Measurements from ENCODE around the gene SIAE. TPM values are rescaled to one million over a fixed set of nuclear protein-coding genes. Genes with fewer than 3 reads are reported as not detected.

The SIAE gene
- total and polyA plus RNA-seq, 2 of the 8 experiments (the other 6 are each of a cell fraction or from before 2014, with no cell fraction given) = 2.3 to 3.7 TPM

DNA sequence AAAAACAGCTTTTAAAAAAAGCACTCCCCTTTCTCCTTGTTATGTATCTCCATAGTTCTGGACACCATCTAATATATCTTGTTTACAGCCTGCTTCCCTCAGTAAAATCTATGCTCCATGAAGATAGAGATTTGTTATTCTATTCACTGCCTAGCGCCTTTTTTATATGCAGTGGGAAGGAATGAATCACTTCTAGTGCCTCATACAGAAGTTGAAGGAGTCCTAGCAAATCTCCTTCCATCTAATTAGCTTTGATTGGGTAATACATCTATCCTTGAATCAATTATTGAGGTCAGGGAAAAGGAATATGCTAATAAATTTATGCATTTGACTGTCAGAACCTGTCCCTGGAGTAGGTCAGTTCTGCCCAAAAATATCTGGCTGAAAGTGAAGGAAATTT lies 26.0 kb upstream of the SIAE start:
- H3K23ac ChIP-seq (ENCODE audit: insufficient read length) = no peak overlapping the region
- no peak overlapping the region for H2BK20ac ChIP-seq (ENCODE audit: low read length)
- H2BK5ac ChIP-seq (ENCODE audit: low read depth, low read length) = no peak overlapping the region
- no peaks in the 10 kb centered on the region for H4K20me1 ChIP-seq (replicated peaks in 1 of 2; ENCODE audit: control insufficient read depth in 1 of 2, insufficient read depth in 2 of 2, low read length in 2 of 2)
- H2BK15ac ChIP-seq (ENCODE audit: low read length) = no peak overlapping the region
- H3K23me2 ChIP-seq (ENCODE audit: low read depth, low read length) = no peaks in the 10 kb centered on the region
- H3K36me3 ChIP-seq (ENCODE audit: control insufficient read depth in 2 of 4, insufficient read depth in 4 of 4, low read length in 3 of 4) = no peaks in the 10 kb centered on the region
- H2AFZ ChIP-seq (ENCODE audit: low read length) = no peak overlapping the region
- no peaks in the 10 kb centered on the region for H3K9me3 ChIP-seq (ENCODE audit: insufficient read depth in 2 of 2, low read depth in 1 of 2, low read length in 1 of 2)
- H3K4me2 ChIP-seq (ENCODE audit: insufficient read depth in 1 of 2, low read depth in 2 of 2, low read length in 2 of 2) = no peak overlapping the region
- H3K79me1 ChIP-seq (ENCODE audit: low read depth, low read length) = no peaks in the 10 kb centered on the region
- no peak overlapping the region for H4K5ac ChIP-seq (ENCODE audit: insufficient read length, low read depth, low read length)
- DNase-seq (ENCODE audit: low read depth in 1 of 2, low spot score in 2 of 2) (no peak), FAIRE-seq (no peak)
- H3K56ac ChIP-seq (replicated peaks; ENCODE audit: insufficient read length, low read depth, low read length) = no peak overlapping the region
- no peak overlapping the region for H2AK5ac ChIP-seq (ENCODE audit: low read depth, low read length)
- no peak overlapping the region for H3K9ac ChIP-seq (replicated peaks in 1 of 4; ENCODE audit: extremely low read depth in 1 of 4, low read depth in 3 of 4, low read length in 3 of 4)
- no peak overlapping the region for H2BK12ac ChIP-seq (ENCODE audit: low read depth, low read length)
- H3K4ac ChIP-seq (replicated peaks; ENCODE audit: insufficient read length, low read depth, low read length) = no peak overlapping the region
- H3K14ac ChIP-seq (ENCODE audit: insufficient read length) = no peak overlapping the region
- TF ChIP-seq, protein P1, sequence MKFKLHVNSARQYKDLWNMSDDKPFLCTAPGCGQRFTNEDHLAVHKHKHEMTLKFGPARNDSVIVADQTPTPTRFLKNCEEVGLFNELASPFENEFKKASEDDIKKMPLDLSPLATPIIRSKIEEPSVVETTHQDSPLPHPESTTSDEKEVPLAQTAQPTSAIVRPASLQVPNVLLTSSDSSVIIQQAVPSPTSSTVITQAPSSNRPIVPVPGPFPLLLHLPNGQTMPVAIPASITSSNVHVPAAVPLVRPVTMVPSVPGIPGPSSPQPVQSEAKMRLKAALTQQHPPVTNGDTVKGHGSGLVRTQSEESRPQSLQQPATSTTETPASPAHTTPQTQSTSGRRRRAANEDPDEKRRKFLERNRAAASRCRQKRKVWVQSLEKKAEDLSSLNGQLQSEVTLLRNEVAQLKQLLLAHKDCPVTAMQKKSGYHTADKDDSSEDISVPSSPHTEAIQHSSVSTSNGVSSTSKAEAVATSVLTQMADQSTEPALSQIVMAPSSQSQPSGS (IDR thresholded peaks at IDR 0.05; ENCODE audit: low read length) = no peak
- no peak for TF ChIP-seq SRF (IDR thresholded peaks at IDR 0.05; ENCODE audit: low read depth, low read length)
- no peak for TF ChIP-seq YY1 (IDR thresholded peaks at IDR 0.05; ENCODE audit: low read depth, low read length)
- TF ChIP-seq, protein P2, sequence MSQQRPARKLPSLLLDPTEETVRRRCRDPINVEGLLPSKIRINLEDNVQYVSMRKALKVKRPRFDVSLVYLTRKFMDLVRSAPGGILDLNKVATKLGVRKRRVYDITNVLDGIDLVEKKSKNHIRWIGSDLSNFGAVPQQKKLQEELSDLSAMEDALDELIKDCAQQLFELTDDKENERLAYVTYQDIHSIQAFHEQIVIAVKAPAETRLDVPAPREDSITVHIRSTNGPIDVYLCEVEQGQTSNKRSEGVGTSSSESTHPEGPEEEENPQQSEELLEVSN (IDR thresholded peaks at IDR 0.05) = no peak
- no peak for TF ChIP-seq CBX5 (IDR thresholded peaks at IDR 0.05; ENCODE audit: low read depth, low read length)
- TF ChIP-seq SUZ12 (IDR thresholded peaks at IDR 0.05; ENCODE audit: low read length) = no peak
- no peak for TF ChIP-seq SIN3A (conservative IDR thresholded peaks at IDR 0.05 in 1 of 2, IDR thresholded peaks at IDR 0.05 in 1 of 2; ENCODE audit: low read depth in 1 of 2, low read length in 2 of 2)
- no peak for TF ChIP-seq PHF8 (conservative IDR thresholded peaks at IDR 0.05; ENCODE audit: low read depth, low read length)
- no peak for TF ChIP-seq ZNF274 (IDR thresholded peaks at IDR 0.05; ENCODE audit: borderline replicate concordance, extremely low read depth, low read length)
- TF ChIP-seq, protein P3, sequence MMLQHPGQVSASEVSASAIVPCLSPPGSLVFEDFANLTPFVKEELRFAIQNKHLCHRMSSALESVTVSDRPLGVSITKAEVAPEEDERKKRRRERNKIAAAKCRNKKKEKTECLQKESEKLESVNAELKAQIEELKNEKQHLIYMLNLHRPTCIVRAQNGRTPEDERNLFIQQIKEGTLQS (IDR thresholded peaks at IDR 0.05; ENCODE audit: insufficient read depth, low read depth, low read length) = no peak
- ChIA-PET CTCF (ENCODE audit: partially characterized antibody) (interaction anchor here (1.4 kb wide), 1 partner anchor 138 kb away, joined by 3 read pairs; no protein-coding TSS in a partner anchor), POLR2A (ENCODE audit: partially characterized antibody) (interaction anchor here (1.4 kb wide), 1 partner anchor 26 kb away, joined by 3 read pairs; no protein-coding TSS in a partner anchor)
- peaks cover 0 to 4% (median 1%) of the 10 kb centered on the region in 4 experiments; a peak in 3 of 7 replicates for H3K4me1 ChIP-seq (replicated peaks in 1 of 4; ENCODE audit: control insufficient read depth in 3 of 4, insufficient read depth in 4 of 4, low read length in 3 of 4)
- no peaks in the 10 kb centered on the region for H3K79me2 ChIP-seq (ENCODE audit: control insufficient read depth in 1 of 2, insufficient read depth in 2 of 2, low read length in 2 of 2)
- H3K27ac ChIP-seq (ENCODE audit: low read depth, low read length) = no peak overlapping the region
- H3K27me3 ChIP-seq (replicated peaks in 1 of 4; ENCODE audit: control insufficient read depth in 3 of 4, extremely low read depth in 1 of 4, insufficient read depth in 3 of 4, low read length in 3 of 4) = peaks cover 0 to 4% (median 0%) of the 10 kb centered on the region in 4 experiments; a peak in 1 of 7 replicates
- H4K91ac ChIP-seq (replicated peaks; ENCODE audit: insufficient read length, low read length) = no peak overlapping the region
- H3K4me3 ChIP-seq (ENCODE audit: extremely low read depth in 1 of 4, insufficient read depth in 2 of 4, low read depth in 3 of 4, low read length in 4 of 4) = no peak overlapping the region
- 90% methylated on average over 1 of the region's 1 CpG; no CpG with 5 or more reads in 1 of the 2 experiments for WGBS, 2 experiments (ENCODE audit: extremely low coverage in 1 of 2, insufficient coverage in 1 of 2, insufficient read length in 1 of 2, insufficient replicate concordance in 2 of 2, low coverage in 1 of 2, low lambda C conversion rate in 2 of 2, missing lambda C conversion rate in 1 of 2)
- H4K8ac ChIP-seq (ENCODE audit: extremely low read depth, insufficient read depth, low read length) = no peak overlapping the region
- no peak overlapping the region for H2BK120ac ChIP-seq (replicated peaks; ENCODE audit: low read depth, low read length)
- no peak overlapping the region for H3K18ac ChIP-seq (ENCODE audit: extremely low read depth, low read length)
